ENCODE results near the gene EFNA1. TPM values are rescaled to one million over a fixed set of nuclear protein-coding genes. Genes with fewer than 3 reads are reported as not detected.

The EFNA1 gene
- total RNA-seq, 1 experiment from 2014 or later: 49.9 TPM

- Histone ChIP-seq H3K9ac (ENCODE audit: low read length) (no peak overlapping the region), H3K9me3 (ENCODE audit: low read length) (no peaks in the 10 kb centered on the region), H3K4me2 (ENCODE audit: low read length) (peak overlapping the region; percentile 80), H3K9me2 (replicated peaks; ENCODE audit: low read length) (no peaks in the 10 kb centered on the region), H3K4me3 (ENCODE audit: low read length) (peak overlapping the region; percentile 71), H3K36me3 (ENCODE audit: low read depth, low read length) (no peaks in the 10 kb centered on the region), H3K4me1 (ENCODE audit: insufficient read depth, low read length) (peaks cover 80% of the 10 kb centered on the region), H3K27ac (ENCODE audit: low read length) (no peak overlapping the region), H2AFZ (ENCODE audit: low read length) (peak overlapping the region; percentile 74), H4K20me1 (ENCODE audit: low read length) (no peaks in the 10 kb centered on the region), H3K79me2 (ENCODE audit: low read length) (no peaks in the 10 kb centered on the region), H3F3A (ENCODE audit: low read length, unreplicated experiment) (no peaks in the 10 kb centered on the region), H3K27me3 (ENCODE audit: low read length) (peaks cover 44% of the 10 kb centered on the region)
- DNase-seq (peak; percentile 33), ATAC-seq (no peak)
- TF ChIP-seq CTCF (conservative IDR thresholded peaks at IDR 0.05; ENCODE audit: low read depth, low read length) (no peak), EZH2phosphoT487 (IDR thresholded peaks at IDR 0.05; ENCODE audit: borderline replicate concordance, low read length) (peak; percentile 70; the same call in 1 of the 2 replicates), EZH2 (IDR thresholded peaks at IDR 0.05; ENCODE audit: low read length, unreplicated experiment) (peak; percentile 91)
- intact Hi-C loops (cut with micrococcal nuclease): no loop called here
- no TSS peak for BruUV-seq (replicated peaks)
- ChIA-PET POLR2A (ENCODE audit: unreplicated experiment) (interaction anchor here (0.6 kb wide), 1 partner anchor 108 kb away, joined by 3 read pairs; no protein-coding TSS in a partner anchor), CTCF (no interaction called here)
Measured at GRCh38 chr1:155081472-155082300, 46.0 kb upstream of the EFNA1 start.

GRCh38 chr1:155082301-155083051 is 45.2 kb upstream of the EFNA1 start:
- Histone ChIP-seq H2AFZ (ENCODE audit: low read length) (peak overlapping the region; percentile 74), H3K4me1 (ENCODE audit: insufficient read depth, low read length) (peaks cover 81% of the 10 kb centered on the region), H3K4me2 (ENCODE audit: low read length) (peak overlapping the region; percentile 80), H3K27ac (ENCODE audit: low read length) (no peak overlapping the region), H3K9ac (ENCODE audit: low read length) (no peak overlapping the region), H3K9me3 (ENCODE audit: low read length) (no peaks in the 10 kb centered on the region), H3K9me2 (replicated peaks; ENCODE audit: low read length) (no peaks in the 10 kb centered on the region), H3K4me3 (ENCODE audit: low read length) (peak overlapping the region; percentile 71), H3K36me3 (ENCODE audit: low read depth, low read length) (no peaks in the 10 kb centered on the region), H4K20me1 (ENCODE audit: low read length) (no peaks in the 10 kb centered on the region), H3F3A (ENCODE audit: low read length, unreplicated experiment) (no peaks in the 10 kb centered on the region), H3K27me3 (ENCODE audit: low read length) (peaks cover 44% of the 10 kb centered on the region), H3K79me2 (ENCODE audit: low read length) (no peaks in the 10 kb centered on the region)
- intact Hi-C loops (cut with micrococcal nuclease): no loop called here
- DNase-seq (no peak), ATAC-seq (no peak)
- CTCF ChIA-PET: interaction anchor here (0.6 kb wide), 1 partner anchor 12 kb away, joined by 8 read pairs; no protein-coding TSS in a partner anchor
- no TSS peak for BruUV-seq (replicated peaks)
- POLR2A ChIA-PET (ENCODE audit: unreplicated experiment): no interaction called here
- TF ChIP-seq CTCF (conservative IDR thresholded peaks at IDR 0.05; ENCODE audit: low read depth, low read length) (no peak), EZH2phosphoT487 (IDR thresholded peaks at IDR 0.05; ENCODE audit: borderline replicate concordance, low read length) (0 out of 2 replicates have a peak, but pooled peaks have one; percentile 9)

Measured in PC-3 (cell line).